DMS114 treated with DMSO at 0.1 percent for 48 hours (cell line): Measurements from ENCODE around the gene E2F2.
"Not testable (repeated sequence)": the region's sequence is repeated elsewhere in the genome, so short reads cannot be mapped to it uniquely, and the experiment has no call there.

Experiments
- DNase-seq: peaks from one replicate; lab custom pipeline; 2025; ENCODE audit not compliant: unreplicated experiment; lab: John Stamatoyannopoulos, UW

The E2F2 gene

DNA sequence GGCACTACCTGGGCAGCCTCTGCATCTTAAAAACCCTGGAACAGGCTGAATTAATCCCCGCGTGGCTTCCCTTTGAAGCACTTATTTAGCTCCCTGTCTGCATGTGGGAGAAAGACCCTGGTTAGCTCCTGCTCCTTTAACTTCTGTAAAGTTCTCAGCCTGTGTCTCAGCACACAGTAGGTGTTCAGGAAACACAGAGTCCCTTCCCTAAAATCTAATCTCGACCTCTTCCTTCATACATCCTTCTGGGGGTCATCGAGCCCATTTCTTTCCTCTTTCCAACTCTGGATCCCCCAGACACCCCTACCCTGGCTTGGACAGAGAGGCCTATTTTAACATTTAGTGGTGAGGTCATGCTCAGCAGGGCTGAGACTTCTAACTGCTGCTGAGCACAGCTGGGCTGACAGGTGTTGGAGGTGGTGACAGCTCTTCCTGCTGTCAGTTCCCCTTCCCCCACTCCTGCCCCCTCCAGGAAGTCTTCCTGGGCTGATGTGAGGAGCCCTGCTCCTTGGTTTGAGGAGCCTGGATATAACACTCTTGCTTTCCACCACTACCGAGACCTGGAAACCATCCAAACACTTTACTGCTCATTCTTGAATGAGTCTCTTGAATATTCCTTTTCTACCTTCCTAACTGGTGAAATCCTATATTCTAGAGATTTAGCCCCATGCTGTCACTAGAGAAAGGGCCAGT lies 5.3 kb downstream of the E2F2 start:
- no peak for DNase-seq

DNA sequence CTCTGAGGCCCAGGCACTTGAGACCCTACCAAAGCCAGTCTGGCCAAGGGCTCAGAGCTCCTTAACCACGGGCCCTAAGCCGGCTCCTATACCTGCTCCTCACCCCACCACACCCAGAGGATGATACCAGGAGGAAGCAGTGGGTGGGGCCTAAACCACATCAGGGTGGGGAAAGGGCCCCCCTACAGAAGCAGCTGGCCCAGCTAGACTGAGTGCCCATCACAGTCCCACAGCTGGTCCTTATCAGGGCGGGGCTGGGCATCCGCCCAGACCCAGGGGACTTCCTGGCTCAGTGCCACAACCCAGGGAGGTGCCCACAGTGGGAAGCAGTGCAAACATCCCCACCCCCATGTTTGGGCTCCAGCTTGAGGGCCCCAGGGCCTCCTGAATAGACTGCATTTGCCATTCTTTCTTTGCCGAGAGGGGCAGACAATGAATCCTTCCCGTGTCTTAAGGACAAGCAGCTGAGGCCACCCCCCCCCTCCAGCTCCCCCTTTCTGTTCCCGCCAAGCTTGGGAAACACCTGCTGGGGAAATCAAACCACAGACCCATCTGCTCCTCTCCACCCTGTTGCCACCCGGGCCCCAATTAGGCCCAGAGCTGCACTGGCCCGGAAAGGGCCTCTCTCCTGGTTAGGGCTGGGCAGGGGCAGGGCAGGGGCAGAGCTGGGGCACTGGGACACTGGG lies 6.2 kb downstream of the E2F2 start:
- DNase-seq: no peak

DNA sequence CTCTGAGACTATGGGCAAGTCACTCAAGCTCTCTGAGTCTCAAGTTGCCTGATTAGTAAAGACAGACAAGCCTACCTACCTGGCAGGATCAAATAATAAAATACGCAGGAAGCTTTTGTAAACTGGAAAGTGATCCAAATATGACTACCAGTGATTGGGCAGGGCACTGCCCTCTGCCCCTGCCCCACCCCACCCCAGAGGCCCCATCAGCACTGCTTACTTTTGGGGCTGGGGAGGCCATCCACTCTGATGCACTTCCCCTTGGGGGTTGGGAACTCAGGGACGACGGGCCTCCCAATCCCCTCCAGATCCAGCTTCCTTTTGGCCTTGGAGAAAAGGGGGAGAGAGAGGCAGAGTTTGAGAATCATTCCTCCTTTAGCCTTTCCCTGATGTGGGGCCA lies 6.9 kb downstream of the E2F2 start:
- DNase-seq: no peak

DNA sequence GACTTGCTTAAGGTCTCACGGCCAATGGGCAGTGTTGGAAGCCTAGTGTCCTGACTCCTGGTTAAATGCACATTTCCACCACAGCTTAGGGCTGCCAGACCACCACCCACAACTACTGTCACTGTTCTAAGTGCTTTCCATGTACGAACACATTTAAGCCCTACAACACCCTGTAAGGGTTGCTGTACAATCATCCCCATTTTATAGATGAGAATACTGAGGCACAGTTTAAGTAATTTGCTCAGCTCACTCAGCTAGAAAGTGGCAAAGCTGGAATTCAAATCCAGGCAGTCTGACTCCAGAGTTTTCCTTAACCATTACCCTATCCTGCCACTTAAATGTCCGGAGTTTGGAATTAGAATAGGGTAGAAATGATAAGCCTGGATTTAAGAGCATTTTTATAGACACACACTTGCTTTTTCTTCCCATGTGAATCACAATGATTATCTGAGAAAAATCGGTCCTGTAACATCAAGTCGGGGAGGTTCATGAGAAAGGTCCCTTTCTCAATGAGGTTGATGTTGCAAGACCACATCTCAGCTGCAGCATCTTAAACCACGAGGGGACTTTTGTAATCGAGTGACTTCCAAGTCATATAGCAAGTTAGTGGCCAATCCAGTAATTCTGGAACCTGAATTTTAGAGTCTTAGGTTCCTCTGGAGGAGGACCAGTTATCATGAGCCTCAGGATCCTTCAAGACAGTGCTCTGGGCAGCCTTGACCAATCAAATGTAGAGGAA lies 8.6 kb downstream of the E2F2 start:
- no peak for DNase-seq

DNA sequence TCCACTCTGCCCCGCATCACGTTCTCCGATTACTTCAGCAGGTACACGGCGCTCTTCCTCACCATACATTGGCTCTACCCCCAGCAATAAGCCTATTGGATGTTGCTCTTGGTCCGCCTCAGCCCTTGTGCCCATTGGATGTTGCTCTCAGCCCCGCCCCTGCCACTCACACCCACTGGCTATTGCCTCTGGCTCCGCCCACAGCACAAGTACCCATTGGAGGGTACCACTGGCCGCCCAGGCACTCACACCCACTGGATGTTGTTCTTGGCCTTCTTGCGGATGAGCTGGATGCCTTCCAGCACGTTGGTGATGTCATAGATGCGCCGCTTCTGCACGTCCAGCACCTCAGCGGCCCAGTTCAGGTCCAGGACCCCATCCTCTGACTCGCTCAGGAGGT lies 9.4 kb downstream of the E2F2 start:
- no peak for DNase-seq

DNA sequence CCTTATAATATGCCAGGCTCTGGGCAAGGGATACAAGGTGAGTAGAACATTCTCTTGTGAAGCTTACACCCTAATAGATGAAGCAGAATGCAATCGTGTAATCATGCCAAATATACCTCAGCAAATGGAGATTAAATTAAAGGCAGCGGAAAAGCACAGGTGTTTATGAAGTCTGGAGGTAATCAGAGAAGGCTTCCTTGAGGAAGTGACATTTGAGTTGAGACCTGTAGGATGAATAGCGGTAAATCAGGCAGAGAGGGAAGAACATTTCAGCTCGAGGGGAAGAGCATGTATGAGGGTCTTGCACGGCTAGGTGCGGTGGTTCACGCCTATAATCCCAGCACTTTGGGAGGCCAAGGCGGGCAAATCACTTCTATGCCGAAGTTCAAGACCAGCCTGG lies 13.5 kb downstream of the E2F2 start:
- no peak for DNase-seq

DNA sequence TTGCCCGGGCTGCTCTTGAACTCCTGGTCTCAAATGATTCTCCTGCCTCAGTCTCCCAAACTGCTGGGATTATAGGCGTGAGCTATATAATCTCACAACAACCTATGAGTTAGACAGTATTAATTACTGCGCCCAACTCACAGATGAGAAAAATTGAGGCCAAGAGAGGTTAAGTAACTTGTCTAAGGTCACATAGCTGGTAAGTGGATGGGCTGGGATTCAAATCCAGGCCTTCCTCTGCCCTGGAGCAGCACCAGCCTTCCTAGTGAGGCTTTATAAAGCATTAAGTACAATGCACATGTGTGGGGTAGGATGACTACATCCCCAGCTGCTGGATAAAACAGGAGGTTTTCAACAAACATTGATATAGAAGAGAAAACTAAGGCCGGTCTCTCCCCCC lies 15.1 kb downstream of the E2F2 start:
- no peak for DNase-seq

DNA sequence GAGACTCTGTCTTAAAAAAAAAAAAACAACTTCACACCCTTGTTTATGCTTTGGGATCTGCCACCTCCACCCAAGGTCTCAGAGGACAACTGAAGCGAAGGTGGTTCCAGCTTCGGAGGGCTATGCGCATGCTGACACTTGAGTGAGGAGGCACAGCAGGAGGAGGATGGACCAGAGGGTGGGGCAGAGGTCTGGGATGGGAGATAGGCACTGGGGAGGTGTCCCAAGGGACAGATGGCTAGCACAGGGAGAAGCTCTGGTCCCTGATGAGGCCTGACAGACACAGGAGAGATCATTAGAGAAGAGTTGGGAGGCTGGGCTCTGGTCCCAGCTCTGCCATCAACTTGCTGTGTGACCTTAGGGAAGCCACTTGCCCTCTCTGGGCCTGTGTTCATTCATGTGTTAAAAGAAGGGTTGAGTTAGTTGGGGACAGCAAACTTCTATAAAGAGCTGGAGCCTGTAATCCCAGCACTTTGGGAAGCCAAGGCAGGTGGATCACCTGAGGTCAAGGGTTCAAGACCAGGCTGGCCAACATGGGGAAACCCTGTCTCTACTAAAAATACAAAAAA lies 16.8 kb downstream of the E2F2 start:
- DNase-seq: no peak

DNA sequence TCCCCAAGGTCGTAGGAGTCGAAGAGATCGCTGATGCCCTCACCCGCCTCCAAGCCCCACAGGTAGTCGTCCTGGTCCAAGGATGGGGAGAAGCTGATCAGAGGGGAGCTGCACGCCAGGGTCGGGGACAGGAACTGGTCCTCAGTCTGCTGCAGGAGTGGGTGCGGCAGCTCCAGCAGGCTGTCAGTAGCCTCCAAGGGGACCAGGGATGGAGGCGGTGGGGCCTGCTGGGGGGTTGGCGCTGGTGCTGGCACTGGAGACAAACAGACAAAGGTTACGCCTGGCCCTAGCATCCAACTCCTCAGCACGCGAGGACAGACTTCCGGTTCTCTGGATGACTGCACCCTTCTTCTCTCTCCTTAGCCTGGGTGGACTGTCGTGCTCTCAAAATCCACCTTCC lies 21.1 kb downstream of the E2F2 start:
- DNase-seq: no peak

DNA sequence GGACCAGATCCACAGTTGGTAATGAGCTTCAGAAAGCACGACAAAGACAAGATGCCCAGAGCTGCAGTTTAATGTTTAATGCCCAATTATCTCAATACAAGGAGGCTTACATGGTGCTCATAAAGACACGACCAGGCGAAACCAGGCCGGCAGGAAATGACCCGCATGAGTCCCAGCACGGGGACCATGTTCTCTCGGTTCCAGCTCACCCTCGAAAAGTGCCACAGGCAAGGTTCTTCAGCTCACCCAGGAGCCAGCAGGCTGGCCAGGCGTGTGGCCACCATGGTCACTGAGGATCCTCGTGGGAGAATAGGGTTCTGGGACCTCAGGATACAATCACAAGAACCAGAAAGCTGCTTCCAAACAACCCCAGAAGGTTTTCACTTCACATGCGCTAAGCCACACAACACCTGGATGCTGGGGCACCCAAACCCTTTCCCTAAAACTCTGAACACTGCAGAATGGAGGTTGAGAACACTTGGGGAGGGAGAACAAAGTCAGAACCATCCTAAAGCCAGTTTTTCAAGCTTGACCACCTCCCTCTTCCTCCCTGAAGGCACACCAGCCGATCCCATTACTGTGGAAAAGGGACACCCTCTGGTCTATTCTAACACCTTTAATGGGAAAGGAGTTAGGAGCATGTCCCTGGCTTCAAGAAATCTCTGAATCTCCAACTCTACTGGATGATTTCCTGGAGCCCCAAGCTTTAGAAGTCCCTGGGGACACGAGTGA lies 24.5 kb downstream of the E2F2 start:
- no peak for DNase-seq

DNA sequence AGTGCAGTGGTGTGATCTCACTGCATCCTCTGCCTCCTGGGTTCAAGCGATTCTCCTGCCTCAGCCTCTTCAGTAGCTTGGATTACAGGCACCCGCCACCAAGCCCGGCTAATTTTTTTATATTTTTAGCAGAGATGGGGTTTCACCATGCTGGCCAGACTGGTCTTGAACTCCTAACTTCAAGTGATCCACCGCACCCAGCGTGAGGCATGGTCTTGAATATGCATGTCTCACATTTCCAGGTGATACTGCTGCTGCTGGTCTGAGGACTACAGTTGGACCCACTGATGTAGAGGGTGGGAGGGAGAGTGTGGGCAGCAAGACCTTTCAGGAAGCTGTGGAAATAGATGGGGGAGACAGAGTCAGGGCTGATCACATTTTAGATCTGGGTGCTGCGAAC lies 25.2 kb downstream of the E2F2 start:
- no peak for DNase-seq

DNA sequence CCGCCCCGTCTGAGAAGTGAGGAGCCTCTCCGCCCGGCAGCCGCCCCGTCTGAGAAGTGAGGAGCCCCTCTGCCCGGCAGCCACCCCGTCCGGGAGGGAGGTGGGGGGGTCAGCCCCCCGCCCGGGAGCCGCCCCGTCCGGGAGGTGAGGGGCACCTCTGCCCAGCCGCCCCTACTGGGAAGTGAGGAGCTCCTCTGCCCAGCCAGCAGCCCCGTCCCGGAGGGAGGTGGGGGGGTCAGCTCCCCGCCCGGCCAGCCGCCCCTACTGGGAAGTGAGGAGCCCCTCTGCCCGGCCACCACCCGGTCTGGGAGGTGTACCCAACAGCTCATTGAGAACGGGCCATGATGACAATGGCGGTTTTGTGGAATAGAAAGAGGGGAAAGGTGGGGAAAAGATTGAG lies 26.9 kb downstream of the E2F2 start:
- DNase-seq: not testable (repeated sequence)

DNA sequence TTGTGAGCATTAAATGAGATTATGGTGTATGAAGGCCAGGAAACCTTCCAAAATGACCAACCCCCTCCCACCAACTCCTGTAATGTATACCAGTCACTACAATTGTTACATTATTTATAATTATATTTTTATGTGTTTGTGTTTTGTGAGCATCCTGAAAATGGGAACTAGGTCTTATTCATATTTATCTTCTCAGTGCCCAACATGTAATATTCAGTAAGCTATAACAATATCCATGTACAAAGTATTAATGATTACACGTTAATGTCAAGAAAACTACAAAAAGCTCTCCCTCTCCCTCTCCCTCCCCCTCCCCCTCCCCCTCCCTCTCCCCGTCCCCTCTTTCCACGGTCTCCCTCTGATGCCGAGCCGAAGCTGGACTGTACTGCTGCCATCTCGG lies 28.1 kb downstream of the E2F2 start:
- no peak for DNase-seq

DNA sequence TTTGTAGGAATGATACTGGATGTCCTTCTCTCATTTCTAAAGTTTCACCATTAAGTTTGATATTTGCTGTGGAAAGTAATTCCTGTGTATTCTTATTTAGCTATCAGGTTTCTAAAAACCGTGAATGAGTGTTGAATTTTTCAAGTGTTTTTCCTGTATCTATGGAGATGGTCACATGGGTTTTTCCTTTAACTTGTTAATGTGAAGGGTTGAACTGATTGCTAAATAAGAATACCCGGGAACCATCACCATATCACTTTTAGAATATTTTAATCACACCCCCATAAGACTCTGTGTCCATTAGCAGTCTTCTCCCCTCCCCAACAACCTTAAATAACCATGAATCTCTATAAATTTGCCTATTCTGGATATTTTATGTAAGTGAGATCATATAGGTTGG lies 30.6 kb downstream of the E2F2 start:
- DNase-seq: no peak

DNA sequence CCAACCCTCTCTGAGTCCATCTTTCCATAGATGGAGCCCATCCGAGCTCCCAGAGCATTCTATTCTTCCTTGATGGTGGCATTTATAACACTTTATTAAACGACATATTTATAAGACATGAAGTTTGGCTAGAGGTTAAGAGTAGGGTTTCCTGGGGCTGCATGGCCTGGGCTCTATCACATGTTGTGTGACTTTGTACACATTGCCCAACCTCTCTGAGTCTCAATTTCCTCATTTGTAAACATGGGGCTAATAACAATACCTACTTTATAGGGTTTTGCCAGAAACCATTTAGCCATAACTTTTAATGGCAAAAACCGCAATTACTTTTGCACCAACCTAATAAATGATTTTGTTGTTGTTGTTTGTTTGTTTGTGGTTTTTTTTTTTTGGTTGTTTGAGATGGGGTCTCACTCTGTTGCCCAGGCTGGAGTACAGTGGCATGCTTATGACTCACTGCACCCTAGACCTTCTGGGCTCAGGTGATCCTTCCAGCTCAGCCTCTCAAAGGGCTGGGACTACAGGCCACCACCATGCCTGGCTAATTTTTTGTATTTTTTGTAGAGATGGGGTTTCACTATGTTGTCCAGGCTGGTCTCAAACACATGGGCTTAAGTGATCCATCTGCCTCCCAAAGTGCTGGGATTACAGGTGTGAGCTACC lies 33.1 kb downstream of the E2F2 start:
- DNase-seq: no peak

DNA sequence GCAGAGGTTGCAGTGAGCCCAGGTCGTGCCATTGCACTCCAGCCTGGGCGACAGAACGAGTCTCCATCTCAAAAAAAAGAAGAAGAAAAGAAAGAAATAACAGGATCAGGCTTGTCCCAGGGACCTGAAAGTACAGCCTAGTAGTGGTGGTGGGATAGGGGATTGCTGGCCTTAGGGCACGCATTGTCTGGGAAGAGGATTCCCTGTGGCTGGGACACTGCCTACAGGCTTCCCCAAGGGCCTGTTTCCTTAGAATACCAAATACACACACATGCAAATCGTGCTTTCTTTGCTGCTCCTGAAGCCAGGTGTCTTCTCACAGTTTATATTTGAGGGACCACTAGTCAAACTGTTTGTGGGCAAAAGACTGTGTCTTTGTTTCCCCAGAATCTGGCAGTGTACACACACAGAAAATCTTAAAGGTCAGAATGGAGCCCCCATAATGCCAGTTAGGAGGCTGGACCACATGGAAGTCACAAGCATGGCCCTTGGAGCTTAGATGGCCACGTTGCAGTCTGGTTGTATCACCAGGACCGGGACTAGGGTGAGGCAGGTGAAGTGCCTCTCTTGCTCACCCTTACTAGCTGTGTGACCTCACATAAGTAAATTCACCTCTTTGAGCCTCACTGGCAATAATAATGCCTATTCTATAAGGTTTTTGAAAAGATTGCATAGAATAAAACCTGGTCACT lies 34.4 kb downstream of the E2F2 start:
- DNase-seq: no peak

DNA sequence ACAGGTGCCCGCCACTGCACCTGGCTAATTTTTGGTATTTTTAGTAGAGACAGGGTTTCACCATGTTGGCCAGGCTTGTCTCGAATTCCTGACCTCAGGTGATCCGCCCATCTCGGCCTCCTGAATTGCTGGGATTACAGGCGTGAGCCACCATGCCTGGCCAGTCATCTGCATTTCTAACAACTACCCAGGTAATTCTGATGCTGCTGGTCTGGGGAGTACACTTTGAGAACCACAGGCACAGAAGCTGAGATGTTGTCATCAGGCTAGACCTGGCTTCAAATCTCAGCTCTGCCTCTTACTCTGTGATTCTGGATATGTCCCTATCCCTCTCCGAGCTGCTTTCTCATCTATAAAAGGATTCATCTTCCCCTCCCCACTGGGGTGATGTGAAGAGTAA lies 36.2 kb downstream of the E2F2 start:
- DNase-seq: not testable (repeated sequence)

DNA sequence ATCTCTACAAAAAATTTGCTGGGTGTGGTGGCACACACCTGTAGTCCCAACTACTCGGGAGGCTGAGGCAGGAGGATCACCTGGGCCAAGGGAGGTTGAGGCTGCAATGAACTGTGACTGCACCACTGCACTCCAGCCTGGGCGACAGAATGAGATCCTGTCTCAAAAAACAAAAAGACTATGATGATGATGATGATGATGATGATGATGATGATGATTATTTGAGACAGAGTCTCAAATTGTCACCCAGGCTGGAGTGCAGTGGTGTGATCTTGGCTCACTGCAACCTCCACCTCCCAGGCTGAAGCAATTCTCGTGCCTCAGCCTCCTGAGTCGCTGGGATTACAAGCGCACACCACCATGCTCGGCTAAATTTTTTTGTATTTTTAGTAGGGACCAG lies 38.3 kb downstream of the E2F2 start:
- DNase-seq: not testable (repeated sequence)

DNA sequence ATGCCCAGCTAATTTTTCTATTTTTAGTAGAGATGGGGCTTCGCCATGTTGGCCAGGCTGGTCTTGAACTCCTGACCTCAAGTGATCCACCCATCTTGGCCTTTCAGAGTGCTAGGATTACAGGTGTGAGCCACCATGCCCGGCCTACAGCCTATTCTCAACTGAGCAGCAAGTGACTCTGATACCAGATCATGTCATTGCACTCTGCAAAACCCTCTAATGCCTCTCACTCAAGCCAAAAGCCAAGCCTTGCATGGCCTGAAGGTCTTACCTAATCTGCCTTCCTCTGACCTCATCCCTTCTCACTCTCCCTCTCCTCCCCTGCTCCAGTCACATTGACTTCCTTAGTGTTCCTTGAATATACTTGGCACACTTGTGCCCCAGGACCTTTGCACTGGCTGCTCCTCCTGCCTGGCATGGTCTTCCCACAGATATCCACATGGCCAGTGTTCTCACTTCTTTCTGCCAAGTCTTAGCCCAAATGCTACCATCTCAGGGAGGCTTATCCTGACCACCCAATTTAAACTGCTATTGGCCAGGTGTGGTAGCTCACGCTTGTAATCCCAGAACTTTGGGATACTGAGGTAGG lies 38.8 kb downstream of the E2F2 start:
- DNase-seq: no peak

DNA sequence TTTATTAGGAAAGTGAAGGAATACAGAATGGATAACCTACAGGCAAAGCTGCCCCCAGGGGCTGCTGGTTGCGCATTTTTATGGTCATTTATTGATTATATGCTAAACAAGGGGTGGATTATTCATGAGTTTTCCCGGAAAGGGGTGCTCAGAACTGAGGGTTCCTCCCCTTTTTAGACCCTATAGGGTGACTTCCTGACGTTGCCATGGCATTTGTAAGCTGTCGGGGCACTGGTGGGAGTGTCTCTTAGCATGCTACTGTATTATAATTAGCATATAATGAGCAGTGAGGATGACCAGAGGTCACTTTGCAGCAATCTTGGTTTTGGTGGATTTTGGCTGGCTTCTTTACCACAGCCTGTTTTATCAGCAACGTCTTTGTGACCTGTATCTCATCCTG lies 41.2 kb downstream of the E2F2 start:
- no peak for DNase-seq
